ENCODE measurements around the gene TPI1.

GRCh38 chr12:6899427-6899826 is 32.1 kb downstream of the TPI1 start:
- TF ChIP-seq TSHZ2 (CRISPR knock-in tag; IDR thresholded peaks at IDR 0.05) (no peak), ZNF565 (CRISPR knock-in tag; conservative IDR thresholded peaks at IDR 0.05; ENCODE audit: low read depth) (no peak)

Measured in SK-N-SH treated with all-trans-retinoic acid at 6 μM for 48 hours (cell line).